Astrocyte of the cerebellum (primary cell): Measurements from ENCODE around the gene NECTIN1.

ENCODE experiments used
- DNase-seq: peaks from one replicate; pipeline ENCODE4 v3.0.0-alpha.2; 2011; ENCODE audit warnings: low read depth
- H3K4me3 ChIP-seq: 2 replicates; pipeline ENCODE4 v1.5.1; 2011; ENCODE audit warnings: mild to moderate bottlenecking, low read depth, low read length, moderate library complexity
- in situ Hi-C: cut with HindIII; loops from 2 replicates; pipeline ENCODE4 v1.10.0; 2017; ENCODE audit warnings: low sequenced_read_pairs
- TF ChIP-seq, protein P1 (sequence below): IDR thresholded peaks from 2 replicates; pipeline ENCODE4 v1.5.1; 2012; ENCODE audit warnings: low read length, low read depth, moderate library complexity, mild to moderate bottlenecking; ENCODE audit errors: missing control alignments

NECTIN1 gene

GRCh38 chr11:119754656-119755355, 25.8 kb upstream of the NECTIN1 start:
- TF ChIP-seq, protein P1, sequence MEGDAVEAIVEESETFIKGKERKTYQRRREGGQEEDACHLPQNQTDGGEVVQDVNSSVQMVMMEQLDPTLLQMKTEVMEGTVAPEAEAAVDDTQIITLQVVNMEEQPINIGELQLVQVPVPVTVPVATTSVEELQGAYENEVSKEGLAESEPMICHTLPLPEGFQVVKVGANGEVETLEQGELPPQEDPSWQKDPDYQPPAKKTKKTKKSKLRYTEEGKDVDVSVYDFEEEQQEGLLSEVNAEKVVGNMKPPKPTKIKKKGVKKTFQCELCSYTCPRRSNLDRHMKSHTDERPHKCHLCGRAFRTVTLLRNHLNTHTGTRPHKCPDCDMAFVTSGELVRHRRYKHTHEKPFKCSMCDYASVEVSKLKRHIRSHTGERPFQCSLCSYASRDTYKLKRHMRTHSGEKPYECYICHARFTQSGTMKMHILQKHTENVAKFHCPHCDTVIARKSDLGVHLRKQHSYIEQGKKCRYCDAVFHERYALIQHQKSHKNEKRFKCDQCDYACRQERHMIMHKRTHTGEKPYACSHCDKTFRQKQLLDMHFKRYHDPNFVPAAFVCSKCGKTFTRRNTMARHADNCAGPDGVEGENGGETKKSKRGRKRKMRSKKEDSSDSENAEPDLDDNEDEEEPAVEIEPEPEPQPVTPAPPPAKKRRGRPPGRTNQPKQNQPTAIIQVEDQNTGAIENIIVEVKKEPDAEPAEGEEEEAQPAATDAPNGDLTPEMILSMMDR = no peak
- no peak for DNase-seq
- in situ Hi-C loops = no loop called here
- no peak overlapping the region for H3K4me3 ChIP-seq

- in situ Hi-C loops = no loop called here
- no peak for DNase-seq
- TF ChIP-seq, protein P1 = no peak
- no peak overlapping the region for H3K4me3 ChIP-seq
Observed at GRCh38 chr11:119754199-119754598, 25.2 kb upstream of the NECTIN1 start.

DNA sequence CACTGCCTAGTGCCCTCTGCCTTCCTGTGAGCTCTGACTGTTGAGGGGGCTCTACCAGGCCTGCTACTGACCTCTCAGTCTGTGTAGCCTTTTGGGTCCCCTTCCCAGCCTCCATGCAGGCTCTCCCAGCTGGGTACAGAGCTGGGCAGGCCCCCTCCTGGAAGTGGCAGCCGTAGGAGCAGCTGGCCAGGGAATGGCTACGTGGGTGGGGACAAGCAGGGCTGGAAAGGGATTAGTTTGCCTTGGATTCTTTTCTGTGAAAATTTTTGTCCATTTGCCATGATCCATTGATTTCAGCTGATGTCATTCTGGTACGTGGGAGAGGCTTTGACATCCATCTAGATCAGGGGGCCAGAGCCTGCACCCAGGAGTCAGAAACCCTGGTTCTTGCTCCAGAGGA, 23.9 kb upstream of the NECTIN1 start:
- in situ Hi-C loops = no loop called here
- TF ChIP-seq, protein P1 = no peak
- no peak overlapping the region for H3K4me3 ChIP-seq
- no peak for DNase-seq

DNA sequence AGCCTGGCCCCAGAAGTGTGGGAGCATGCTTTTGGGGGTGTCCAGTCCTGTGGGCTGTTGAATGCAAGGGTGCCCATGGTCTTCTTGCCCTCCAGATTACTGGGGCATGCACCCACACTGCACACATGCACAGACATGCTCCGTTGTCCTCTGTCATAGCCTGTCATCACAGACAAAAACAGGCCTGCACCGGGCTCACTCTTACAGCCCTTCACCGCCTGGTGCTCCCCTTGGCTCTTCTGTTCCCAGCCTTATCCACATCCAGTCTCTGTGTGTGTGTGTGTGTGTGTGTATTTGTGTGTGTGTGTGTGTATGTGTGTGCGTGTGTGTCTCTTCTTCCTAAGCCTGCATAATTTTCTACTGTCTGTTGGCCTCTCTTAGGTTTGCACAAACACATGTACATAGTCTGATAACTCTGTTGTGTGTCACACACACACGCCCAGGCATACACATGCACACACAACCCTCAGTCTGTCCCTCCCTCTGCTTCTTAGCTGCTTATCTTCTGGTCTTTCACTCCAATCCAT, 23.4 kb upstream of the NECTIN1 start:
- in situ Hi-C loops = no loop called here
- no peak overlapping the region for H3K4me3 ChIP-seq
- DNase-seq = no peak
- TF ChIP-seq, protein P1 = no peak

GRCh38 chr11:119750056-119750455, 21.1 kb upstream of the NECTIN1 start:
- TF ChIP-seq, protein P1 = no peak
- in situ Hi-C loops = no loop called here
- DNase-seq = no peak
- H3K4me3 ChIP-seq = no peak overlapping the region

DNA sequence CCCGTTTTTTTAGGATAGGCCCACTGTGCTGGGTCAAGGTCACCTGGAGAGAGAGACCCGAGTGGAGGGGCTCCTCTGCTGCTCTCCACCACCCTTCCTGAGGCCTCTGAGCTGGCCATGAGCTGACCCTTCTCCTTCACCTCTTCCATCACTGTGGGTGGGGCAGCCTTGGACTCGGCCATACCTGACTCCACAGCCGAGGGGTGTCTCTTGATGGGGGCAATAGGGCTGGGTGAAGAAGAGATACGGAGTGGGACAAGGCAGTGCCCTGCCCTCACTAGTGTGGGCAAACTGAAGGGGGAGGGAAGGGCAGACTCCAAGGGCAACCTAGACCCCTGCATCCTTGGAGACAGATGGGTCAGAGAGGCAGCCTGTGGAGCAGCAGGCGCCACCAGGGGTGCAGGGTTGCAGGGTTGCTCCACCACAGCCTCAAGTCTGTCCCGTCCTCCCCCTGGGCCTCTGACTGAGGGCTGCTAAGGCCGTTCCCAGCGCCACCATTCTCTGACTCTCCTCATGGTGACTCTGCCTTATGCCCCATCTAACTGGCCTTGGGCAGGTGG, 20.1 kb upstream of the NECTIN1 start:
- TF ChIP-seq, protein P1 = no peak
- H3K4me3 ChIP-seq = no peak overlapping the region
- no peak for DNase-seq
- in situ Hi-C loops = no loop called here
